ENCODE data around the gene CNNM4. TPM values are rescaled to one million over a fixed set of nuclear protein-coding genes. Genes with fewer than 3 reads are reported as not detected.
"Not testable (repeated sequence)": the region's sequence is repeated elsewhere in the genome, so short reads cannot be mapped to it uniquely, and the experiment has no call there.

Gene CNNM4
- total RNA-seq, 1 donor from 2014 or later: 8.3 TPM

- intact Hi-C loops (cut with micrococcal nuclease): no loop called here
Measured at GRCh38 chr2:96789245-96789617, 28.5 kb downstream of the CNNM4 start.

- intact Hi-C loops (cut with micrococcal nuclease): no loop called here
Measured at GRCh38 chr2:96792772-96793749, 32.4 kb downstream of the CNNM4 start.

- intact Hi-C loops (cut with micrococcal nuclease): no loop called here
Measured at GRCh38 chr2:96795076-96795475, 34.4 kb downstream of the CNNM4 start.

- intact Hi-C loops (cut with micrococcal nuclease): not testable (repeated sequence)
Measured at GRCh38 chr2:96796497-96796896, 35.8 kb downstream of the CNNM4 start.

GRCh38 chr2:96797066-96797625 is 36.4 kb downstream of the CNNM4 start:
- intact Hi-C loops (cut with micrococcal nuclease): no loop called here

- intact Hi-C loops (cut with micrococcal nuclease): no loop called here
Measured at GRCh38 chr2:96798733-96799622, 38.3 kb downstream of the CNNM4 start.

GRCh38 chr2:96799623-96799935 is 38.9 kb downstream of the CNNM4 start:
- intact Hi-C loops (cut with micrococcal nuclease): no loop called here

GRCh38 chr2:96800061-96801004 is 39.6 kb downstream of the CNNM4 start:
- intact Hi-C loops (cut with micrococcal nuclease): loop anchor here (2.0 kb wide), 1 partner anchor 40 kb away; the partner anchor contains the start of gene CNNM4

- intact Hi-C loops (cut with micrococcal nuclease): loop anchor here (2.0 kb wide), 1 partner anchor 40 kb away; the partner anchor contains the start of gene CNNM4
Measured at GRCh38 chr2:96801005-96801785, 40.5 kb downstream of the CNNM4 start.

- intact Hi-C loops (cut with micrococcal nuclease): loop anchor here (2.0 kb wide), 1 partner anchor 41 kb away; the partner anchor contains the start of gene CNNM4
Measured at GRCh38 chr2:96801786-96802595, 41.3 kb downstream of the CNNM4 start.

GRCh38 chr2:96802721-96803120 is 42.0 kb downstream of the CNNM4 start:
- intact Hi-C loops (cut with micrococcal nuclease): no loop called here

GRCh38 chr2:96804986-96805385 is 44.3 kb downstream of the CNNM4 start:
- intact Hi-C loops (cut with micrococcal nuclease): no loop called here

GRCh38 chr2:96805946-96806345 is 45.2 kb downstream of the CNNM4 start:
- intact Hi-C loops (cut with micrococcal nuclease): not testable (repeated sequence)

GRCh38 chr2:96806468-96807126 is 45.9 kb downstream of the CNNM4 start:
- intact Hi-C loops (cut with micrococcal nuclease): no loop called here

GRCh38 chr2:96807127-96807471 is 46.4 kb downstream of the CNNM4 start:
- intact Hi-C loops (cut with micrococcal nuclease): no loop called here

- intact Hi-C loops (cut with micrococcal nuclease): no loop called here
Measured at GRCh38 chr2:96808176-96808837, 47.6 kb downstream of the CNNM4 start.

GRCh38 chr2:96809216-96809882 is 48.6 kb downstream of the CNNM4 start:
- intact Hi-C loops (cut with micrococcal nuclease): no loop called here

Data from T-helper 2 cell treated with Interferon-gamma antibody and Interleukin-4, amounts not matched to agents 100 ng/mL and 5 ng/mL, for 36 hours (primary cell).